IPS-18a (cell line): ENCODE measurements around the gene ARID3C.

ENCODE experiments used
- H3K27ac ChIP-seq: one replicate; pipeline ENCODE4 v1.5.1; 2013; ENCODE audit warnings: low read length
- H3K27me3 ChIP-seq: one replicate; pipeline ENCODE4 v1.6.1; 2013; ENCODE audit warnings: mild to moderate bottlenecking, low read length; ENCODE audit not compliant: control insufficient read depth, insufficient read depth
- H3K36me3 ChIP-seq: one replicate; pipeline ENCODE4 v1.6.1; 2013; ENCODE audit warnings: low read depth, low read length; ENCODE audit not compliant: control insufficient read depth
- H3K4me1 ChIP-seq: one replicate; pipeline ENCODE4 v1.6.1; 2013; ENCODE audit warnings: low read depth, low read length; ENCODE audit not compliant: control insufficient read depth
- H3K4me3 ChIP-seq: one replicate; pipeline ENCODE4 v1.5.1; 2013; ENCODE audit warnings: low read length
- H3K9ac ChIP-seq: one replicate; pipeline ENCODE4 v1.6.1; 2013; ENCODE audit warnings: mild to moderate bottlenecking, low read length, moderate library complexity
- H3K9me3 ChIP-seq: one replicate; pipeline ENCODE4 v1.6.1; 2013; ENCODE audit warnings: low read depth, low read length; ENCODE audit not compliant: control insufficient read depth

The ARID3C gene

GRCh38 chr9:34588671-34589635 lies 39.9 kb downstream of the ARID3C start:
- Histone ChIP-seq H3K36me3 (no peaks in the 10 kb centered on the region), H3K9ac (no peak overlapping the region), H3K27ac (no peak overlapping the region), H3K9me3 (no peaks in the 10 kb centered on the region), H3K4me3 (peak overlapping the region; percentile 56), H3K4me1 (peaks cover 31% of the 10 kb centered on the region), H3K27me3 (peaks cover 98% of the 10 kb centered on the region)

GRCh38 chr9:34587271-34587670 lies 41.6 kb downstream of the ARID3C start:
- peaks cover 28% of the 10 kb centered on the region for H3K4me1 ChIP-seq
- peaks cover 98% of the 10 kb centered on the region for H3K27me3 ChIP-seq
- no peak overlapping the region for H3K9ac ChIP-seq
- H3K27ac ChIP-seq = no peak overlapping the region
- no peak overlapping the region for H3K4me3 ChIP-seq
- H3K36me3 ChIP-seq = no peaks in the 10 kb centered on the region
- no peaks in the 10 kb centered on the region for H3K9me3 ChIP-seq

GRCh38 chr9:34585946-34586669 lies 42.8 kb downstream of the ARID3C start:
- H3K9ac ChIP-seq = no peak overlapping the region
- no peak overlapping the region for H3K27ac ChIP-seq
- peaks cover 96% of the 10 kb centered on the region for H3K27me3 ChIP-seq
- no peaks in the 10 kb centered on the region for H3K9me3 ChIP-seq
- no peak overlapping the region for H3K4me3 ChIP-seq
- H3K36me3 ChIP-seq = no peaks in the 10 kb centered on the region
- peaks cover 28% of the 10 kb centered on the region for H3K4me1 ChIP-seq

GRCh38 chr9:34584970-34585369 lies 43.9 kb downstream of the ARID3C start:
- peaks cover 96% of the 10 kb centered on the region for H3K27me3 ChIP-seq
- no peaks in the 10 kb centered on the region for H3K9me3 ChIP-seq
- no peak overlapping the region for H3K4me3 ChIP-seq
- peaks cover 32% of the 10 kb centered on the region for H3K4me1 ChIP-seq
- H3K36me3 ChIP-seq = no peaks in the 10 kb centered on the region
- H3K27ac ChIP-seq = no peak overlapping the region
- H3K9ac ChIP-seq = no peak overlapping the region

GRCh38 chr9:34582787-34583186 lies 46.1 kb downstream of the ARID3C start:
- Histone ChIP-seq H3K9ac (no peak overlapping the region), H3K27ac (no peak overlapping the region), H3K27me3 (peaks cover 96% of the 10 kb centered on the region), H3K4me1 (peaks cover 40% of the 10 kb centered on the region), H3K36me3 (no peaks in the 10 kb centered on the region), H3K9me3 (no peaks in the 10 kb centered on the region), H3K4me3 (no peak overlapping the region)

- H3K9ac ChIP-seq = no peak overlapping the region
- no peaks in the 10 kb centered on the region for H3K36me3 ChIP-seq
- H3K9me3 ChIP-seq = no peaks in the 10 kb centered on the region
- H3K4me1 ChIP-seq = peaks cover 48% of the 10 kb centered on the region
- H3K27me3 ChIP-seq = peaks cover 94% of the 10 kb centered on the region
- H3K27ac ChIP-seq = no peak overlapping the region
- no peak overlapping the region for H3K4me3 ChIP-seq
Observed at GRCh38 chr9:34581318-34581717, 47.5 kb downstream of the ARID3C start.

GRCh38 chr9:34580358-34580757 lies 48.5 kb downstream of the ARID3C start:
- peaks cover 91% of the 10 kb centered on the region for H3K27me3 ChIP-seq
- H3K9me3 ChIP-seq = no peaks in the 10 kb centered on the region
- H3K27ac ChIP-seq = no peak overlapping the region
- no peak overlapping the region for H3K4me3 ChIP-seq
- H3K9ac ChIP-seq = no peak overlapping the region
- H3K36me3 ChIP-seq = no peaks in the 10 kb centered on the region
- peaks cover 39% of the 10 kb centered on the region for H3K4me1 ChIP-seq

- Histone ChIP-seq H3K36me3 (no peaks in the 10 kb centered on the region), H3K9me3 (no peaks in the 10 kb centered on the region), H3K9ac (no peak overlapping the region), H3K27ac (no peak overlapping the region), H3K4me1 (peaks cover 35% of the 10 kb centered on the region), H3K4me3 (no peak overlapping the region), H3K27me3 (peaks cover 85% of the 10 kb centered on the region)
Observed at GRCh38 chr9:34579808-34580163, 49.1 kb downstream of the ARID3C start.

GRCh38 chr9:34579104-34579807 lies 49.6 kb downstream of the ARID3C start:
- peak overlapping the region; percentile 13 for H3K9ac ChIP-seq
- H3K4me1 ChIP-seq = peaks cover 35% of the 10 kb centered on the region
- no peaks in the 10 kb centered on the region for H3K9me3 ChIP-seq
- H3K27ac ChIP-seq = no peak overlapping the region
- no peaks in the 10 kb centered on the region for H3K36me3 ChIP-seq
- peaks cover 80% of the 10 kb centered on the region for H3K27me3 ChIP-seq
- peak overlapping the region; percentile 61 for H3K4me3 ChIP-seq

- peaks cover 35% of the 10 kb centered on the region for H3K4me1 ChIP-seq
- H3K27me3 ChIP-seq = peaks cover 72% of the 10 kb centered on the region
- H3K36me3 ChIP-seq = no peaks in the 10 kb centered on the region
- no peak overlapping the region for H3K27ac ChIP-seq
- peak overlapping the region; percentile 13 for H3K9ac ChIP-seq
- H3K4me3 ChIP-seq = peak overlapping the region; percentile 61
- H3K9me3 ChIP-seq = no peaks in the 10 kb centered on the region
Observed at GRCh38 chr9:34578241-34579103, 50.4 kb downstream of the ARID3C start.
